NCI-H1105 (cell line): ENCODE measurements around the gene PDZD7.
A peak's percentile ranks its signal among the peaks of the same experiment; 100 is the strongest.

Source experiments
- DNase-seq: peaks from one replicate; lab custom pipeline; 2025; lab: John Stamatoyannopoulos, UW

The PDZD7 gene

DNA sequence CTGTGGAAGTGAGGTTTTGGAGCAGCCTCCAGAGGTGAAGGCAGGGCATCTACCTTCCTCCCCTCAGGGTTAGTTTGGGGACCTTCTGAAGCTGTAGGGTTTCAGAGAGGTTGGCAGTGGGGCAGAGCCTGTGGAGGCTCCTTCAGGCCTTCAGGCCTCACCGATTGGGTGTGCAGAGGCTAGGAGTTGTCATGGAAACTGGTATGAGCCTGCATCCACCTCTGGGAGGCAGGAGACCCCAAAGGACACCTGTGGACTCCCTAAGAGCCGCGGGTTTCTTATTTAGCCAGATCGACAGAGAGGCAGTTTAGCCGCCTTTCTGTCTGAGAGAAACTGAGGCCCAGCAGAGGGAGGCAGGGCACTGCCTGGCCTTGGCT is 29.3 kb downstream of the PDZD7 start:
- no peak for DNase-seq

DNA sequence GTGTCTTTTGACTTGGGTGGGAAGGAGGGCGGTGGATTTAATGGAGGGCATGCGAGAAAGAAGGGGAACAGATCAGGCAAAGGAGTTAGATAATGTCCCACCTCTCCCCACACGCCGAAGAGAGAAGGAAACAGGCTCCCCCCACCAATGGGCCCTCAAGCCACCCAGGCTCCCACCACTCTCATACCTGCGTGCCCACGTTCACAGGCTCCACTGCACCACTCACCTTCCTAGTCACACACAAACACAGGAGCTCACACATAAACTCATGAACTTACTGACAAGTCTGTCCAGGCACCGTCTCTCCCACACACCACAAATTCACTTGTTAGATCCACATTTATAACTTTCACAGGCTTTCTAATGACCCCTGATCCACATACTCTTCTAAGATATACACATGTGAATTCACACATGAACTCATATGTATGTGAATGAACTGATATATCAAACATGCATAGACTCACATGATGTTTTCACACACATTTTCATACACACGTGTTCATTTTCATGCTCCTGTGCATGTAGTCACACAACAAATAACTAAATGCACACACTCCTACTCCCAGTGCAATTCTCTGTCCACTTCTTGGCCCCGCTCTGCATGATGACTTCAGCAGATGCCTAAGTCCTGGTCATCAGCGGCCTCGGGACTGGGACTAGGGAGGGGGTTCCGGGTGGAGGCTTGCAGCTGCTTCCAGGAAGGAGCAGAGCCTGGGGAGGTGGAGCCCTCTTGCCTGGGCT is 29.8 kb downstream of the PDZD7 start:
- DNase-seq, result no peak

DNA sequence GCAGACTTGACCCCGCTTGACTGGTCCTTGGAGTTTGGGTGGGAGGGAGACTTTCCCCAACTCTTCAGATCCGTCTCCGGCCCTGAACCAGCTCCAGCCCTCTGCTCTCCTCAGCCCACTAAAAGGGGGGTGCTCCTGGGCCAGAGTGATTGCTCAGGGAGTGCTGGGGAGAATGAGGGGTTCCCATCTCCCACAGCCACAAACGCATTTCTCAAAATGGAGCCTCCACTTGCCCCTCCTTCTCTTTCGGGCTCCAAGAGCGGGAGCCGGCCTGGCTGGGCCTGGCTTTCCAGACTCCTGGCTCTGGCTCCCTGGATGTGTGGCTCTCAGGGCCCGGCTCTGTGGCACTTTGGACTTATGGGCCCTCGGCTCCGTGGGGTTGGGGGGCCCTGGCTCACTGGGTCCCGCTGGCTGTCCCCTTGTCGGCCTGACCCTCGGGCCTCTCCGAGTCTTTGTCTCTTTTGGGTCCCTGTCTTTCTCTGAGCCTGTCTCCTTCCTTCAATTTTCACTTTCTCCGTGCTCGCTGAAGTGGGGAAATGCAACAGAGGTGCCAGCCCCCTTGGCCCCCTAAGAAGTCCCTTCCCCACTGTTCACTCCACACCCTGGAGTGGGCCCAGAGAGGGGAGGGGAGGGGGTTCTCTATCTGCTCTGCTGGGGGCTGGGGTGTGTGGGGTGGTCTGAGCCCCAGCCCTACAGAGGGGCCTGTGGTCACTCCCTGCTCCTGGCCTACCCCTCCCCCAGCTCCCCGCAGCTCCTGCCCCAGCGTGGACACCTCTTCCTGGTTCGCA is 30.6 kb downstream of the PDZD7 start:
- no peak for DNase-seq

DNA sequence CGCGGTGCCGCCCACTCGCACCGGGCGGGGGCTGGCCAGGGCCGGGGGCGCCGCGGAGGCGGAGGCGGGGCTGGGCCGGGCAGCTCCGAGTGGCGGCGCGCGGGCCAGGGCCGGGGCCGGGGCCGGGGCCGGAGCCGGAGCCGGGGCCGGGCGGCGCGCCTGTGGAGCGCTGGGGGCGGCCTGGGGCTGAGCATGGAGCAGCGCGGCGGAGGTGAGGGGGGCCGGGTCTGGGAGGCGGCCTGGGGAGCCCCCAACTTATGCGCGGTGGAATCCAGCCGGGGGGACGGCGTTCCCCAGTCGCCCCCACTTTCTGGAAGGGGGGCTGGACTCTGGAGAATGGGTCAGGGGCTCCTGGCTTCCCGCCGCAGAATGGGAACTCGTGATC is 31.2 kb downstream of the PDZD7 start, which contains the start of gene LZTS2:
Gene LZTS2 (plus strand): TSS at position 67 of the 385 bp plus-strand sequence. CDS start 2,731 bp downstream, outside the sequence.
- DNase-seq, result no peak

DNA sequence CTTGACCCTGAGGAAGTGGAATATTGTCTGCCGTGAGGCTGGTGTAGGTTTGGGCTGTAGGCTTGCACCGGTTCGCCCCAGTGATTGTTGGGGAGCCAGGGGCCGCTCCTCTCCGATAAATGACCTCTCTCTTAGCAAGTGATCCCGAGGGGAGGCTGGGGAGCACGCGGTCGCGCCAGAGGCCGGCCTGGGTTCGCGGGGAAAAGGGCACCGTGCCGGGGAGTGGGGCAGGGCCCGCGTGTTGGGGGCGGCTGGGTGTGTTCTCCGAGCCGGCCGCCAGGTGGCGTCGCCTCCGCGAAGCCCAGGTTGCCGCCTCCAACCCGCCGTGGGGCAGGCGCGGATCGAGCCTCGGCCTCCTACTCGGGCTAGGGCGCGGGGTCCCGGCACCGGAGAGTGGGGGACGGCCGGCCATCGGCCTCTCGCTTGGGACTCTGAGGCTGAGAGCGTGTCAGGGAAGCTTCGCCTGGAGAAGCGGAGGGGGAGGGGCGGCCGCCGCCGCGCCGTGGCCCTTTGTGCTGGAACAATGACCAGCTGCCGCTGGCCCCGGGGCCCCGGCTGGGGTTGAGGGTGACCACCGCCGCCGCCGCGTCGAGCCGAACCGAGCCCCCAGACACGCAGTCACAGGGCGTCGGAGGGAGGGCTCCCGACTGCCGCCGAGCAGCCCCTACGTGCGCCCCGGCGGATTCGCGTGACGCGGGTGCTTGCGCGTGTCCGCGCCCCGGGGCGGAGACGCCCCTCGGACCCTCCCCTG is 31.8 kb downstream of the PDZD7 start:
- no peak for DNase-seq

DNA sequence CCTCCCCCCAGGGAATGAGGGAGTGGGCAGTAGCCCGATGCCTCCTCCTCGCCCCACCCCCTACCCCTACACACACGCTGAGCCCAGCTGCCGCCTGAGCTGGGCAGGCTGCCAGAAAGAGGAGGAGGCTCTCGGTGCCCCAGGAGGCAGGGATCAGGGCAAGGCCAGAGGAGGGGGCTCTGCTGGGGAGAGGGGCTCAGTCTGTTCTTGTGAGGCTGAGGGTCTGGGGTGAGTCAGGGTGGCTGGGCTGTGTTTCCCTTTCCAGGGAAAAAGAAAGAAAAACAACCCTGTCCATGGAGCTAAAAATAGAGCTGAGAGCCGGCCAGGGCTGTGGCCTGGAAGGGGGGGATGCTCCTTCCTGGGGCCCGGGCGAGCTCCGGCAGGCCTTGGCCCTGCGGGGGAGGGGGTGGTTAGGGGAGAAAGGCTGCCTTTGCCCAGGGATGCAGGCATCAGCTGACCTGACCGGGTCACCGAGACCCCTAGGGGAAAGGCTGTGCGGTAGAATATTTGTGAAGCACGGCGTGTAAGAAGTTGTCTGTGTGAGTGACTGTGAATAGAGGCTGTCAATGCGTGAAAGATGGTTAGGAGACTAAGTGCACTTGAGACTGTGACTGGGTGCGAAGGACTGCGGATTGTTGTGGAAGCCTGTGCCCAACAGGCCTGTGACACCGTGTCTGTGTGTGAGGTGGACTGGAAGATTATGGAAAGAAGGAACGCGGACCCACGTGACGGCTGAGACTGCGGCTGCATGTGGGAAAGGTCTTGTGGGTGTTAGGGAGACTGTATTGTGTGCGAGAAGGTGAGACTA is 32.5 kb downstream of the PDZD7 start:
- DNase-seq, result peak; percentile 77

DNA sequence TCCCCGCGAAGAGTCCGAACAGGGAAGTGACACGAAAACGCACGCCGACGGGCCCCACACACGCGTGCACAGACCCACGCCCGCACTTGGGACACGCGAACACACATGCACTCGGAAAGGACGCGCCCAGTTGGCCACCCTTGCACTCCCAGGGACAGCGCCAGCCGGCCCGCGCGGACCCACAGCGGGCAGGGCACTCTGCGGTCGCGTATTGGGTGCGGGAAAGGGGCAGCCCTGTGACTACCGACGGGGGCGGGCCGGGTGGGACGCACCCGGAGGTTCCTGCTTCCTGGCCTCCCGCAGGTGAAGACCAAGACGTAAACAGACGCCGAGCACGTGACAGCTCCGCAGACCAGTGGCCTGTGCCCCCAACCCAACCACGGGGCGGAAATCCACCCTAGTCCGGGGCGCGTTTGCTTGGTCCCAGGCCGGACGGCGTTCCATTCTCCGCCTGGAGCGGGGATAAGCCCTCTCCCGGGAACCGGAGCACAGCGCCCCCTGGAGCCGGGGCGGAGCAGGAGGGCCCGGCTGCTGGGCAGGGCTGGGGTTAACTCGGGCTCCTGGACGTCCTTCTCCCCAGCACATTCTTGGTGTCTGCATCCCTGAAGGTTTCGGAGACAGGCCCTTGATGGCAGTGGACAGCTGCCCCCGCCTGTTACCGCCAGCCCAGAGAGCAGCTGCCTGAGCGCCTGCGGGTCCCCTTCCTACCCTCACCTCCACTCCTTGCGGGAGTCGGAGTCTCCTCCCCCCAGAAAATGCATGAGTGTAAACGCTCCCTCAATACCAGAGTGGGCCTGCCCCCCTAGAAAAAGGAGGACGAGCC is 33.4 kb downstream of the PDZD7 start:
- no peak for DNase-seq

DNA sequence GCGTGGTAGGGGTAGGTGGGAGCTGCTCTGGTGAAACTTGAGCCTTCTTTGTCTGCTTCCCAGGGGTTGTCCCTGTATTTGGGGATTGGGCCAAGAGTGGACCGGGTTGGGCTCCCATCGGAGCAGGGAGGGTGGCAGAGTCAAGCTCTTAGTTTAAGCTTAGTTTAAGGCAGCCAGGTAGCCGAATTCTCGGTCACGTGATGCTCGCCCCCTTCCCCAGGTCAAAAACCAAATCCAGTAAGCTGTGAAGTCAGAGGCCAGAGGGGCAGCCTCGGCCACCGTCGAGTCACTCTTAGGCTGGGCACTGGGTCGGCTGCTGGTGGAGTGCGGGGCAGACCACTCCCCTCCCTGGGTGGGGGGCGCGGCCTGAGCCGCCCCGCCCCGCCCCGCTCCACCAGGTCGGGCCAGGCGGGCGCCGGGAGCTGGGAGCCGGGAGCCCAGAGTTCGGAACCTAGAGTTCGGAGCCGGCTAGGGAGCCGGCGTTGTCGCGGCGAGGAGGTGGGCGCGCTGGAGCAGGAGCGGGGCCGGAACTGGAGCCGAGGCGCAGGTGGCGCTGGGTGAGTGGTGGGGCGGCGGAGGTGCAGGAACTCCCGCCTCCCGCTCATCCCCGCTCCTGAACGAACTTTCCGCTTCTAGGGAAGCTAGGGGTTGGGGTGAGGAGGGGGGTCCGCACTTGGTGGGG is 34.1 kb downstream of the PDZD7 start:
- no peak for DNase-seq

DNA sequence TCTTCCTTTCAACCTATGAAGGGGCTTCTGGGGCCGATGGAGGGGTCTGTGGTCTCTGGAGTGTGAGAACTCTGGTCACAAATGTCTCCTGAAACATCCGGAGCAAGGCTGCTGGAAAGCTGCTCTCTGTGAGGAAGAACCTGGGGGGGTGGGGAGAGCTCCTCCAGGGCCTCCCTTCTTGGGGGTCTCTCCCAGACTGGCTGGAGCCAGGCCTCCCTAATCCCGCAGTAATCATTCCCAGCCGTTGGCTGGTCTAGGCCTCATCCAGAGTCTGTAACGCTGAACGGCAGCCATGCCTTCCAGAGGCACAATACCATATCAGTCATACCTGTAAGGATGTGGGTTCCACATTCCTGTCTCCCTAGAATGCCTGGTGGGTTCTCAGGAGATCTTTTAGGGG is 35.7 kb downstream of the PDZD7 start:
- DNase-seq, result no peak

DNA sequence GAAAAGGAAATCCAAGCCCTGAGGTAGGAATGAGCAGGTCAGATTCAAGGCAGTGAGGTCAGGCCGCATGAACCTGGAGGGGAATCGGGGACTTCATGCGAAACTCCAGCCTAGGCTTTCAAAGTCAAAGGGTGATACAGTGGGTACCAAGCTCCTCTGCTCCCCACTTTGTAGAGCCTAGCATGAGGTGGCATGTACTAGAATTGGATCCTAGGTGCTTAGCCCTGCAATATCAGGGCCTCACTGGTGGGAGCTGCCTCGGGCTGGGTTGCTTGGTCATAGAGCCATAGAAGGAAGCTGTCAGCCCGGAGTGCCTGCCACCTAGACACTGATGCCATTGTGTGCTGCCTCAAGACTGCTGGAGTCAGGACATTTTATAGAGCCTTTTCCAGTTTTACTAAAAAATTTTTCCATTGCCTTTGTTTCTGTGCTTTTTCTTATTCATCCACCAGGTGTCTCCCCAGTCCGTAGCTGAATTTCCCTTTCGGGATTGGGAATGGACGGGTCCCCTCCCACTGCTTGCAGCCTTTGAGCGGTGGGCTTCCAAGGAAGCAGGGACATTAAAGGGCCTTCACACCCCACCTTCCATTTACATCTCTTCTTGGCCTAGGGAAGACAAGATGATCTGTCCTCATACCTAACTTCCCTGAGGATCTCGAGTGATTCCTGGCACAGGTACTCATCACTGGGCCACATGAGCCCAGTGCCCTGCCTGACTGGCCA is 36.8 kb downstream of the PDZD7 start:
- no peak for DNase-seq

DNA sequence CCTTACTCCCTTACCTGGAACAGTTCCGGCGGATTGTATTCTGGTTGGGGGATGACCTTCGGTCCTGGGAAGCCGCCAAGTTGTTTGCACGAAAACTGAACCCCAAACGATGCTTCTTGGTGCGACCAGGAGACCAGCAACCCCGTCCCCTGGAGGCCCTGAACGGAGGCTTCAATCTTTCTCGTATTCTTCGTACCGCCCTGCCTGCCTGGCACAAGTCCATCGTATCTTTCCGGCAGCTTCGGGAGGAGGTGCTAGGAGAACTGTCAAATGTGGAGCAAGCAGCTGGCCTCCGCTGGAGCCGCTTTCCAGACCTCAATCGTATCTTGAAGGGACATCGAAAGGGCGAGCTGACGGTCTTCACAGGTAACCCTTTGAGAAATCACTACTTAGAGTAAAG is 41.8 kb downstream of the PDZD7 start:
- no peak for DNase-seq

DNA sequence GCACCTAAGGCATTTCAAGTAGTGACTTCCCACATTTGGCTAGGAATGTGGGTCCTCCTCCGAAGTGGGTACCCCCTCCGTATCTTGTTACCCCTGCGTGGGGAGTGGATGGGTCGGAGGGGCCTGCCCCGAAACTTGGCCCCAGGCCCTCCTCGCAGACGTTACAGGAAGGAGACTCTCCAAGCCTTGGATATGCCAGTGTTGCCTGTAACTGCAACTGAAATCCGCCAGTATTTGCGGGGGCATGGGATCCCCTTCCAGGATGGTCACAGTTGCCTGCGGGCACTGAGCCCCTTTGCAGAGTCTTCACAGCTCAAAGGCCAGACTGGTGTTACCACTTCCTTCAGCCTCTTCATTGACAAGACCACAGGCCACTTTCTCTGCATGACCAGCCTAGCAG is 42.8 kb downstream of the PDZD7 start:
- no peak for DNase-seq

DNA sequence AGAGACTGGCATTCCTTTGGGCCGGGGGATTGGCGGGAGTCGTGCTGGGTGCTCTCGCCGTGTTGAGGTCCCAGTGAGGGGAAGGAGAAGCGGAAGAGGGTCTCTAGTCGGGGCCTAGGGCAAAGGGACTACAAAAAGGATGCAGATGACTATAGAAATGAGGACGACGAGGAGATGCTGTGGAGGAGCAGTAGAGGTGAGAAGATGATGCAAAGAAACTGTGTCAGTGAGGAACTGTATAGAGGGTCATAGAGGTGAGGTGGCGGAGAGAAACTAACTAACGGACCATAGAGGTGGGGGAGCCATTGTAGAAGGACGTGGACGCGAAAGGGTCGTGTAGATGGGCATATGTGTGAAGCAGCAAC is 43.3 kb downstream of the PDZD7 start:
- no peak for DNase-seq

DNA sequence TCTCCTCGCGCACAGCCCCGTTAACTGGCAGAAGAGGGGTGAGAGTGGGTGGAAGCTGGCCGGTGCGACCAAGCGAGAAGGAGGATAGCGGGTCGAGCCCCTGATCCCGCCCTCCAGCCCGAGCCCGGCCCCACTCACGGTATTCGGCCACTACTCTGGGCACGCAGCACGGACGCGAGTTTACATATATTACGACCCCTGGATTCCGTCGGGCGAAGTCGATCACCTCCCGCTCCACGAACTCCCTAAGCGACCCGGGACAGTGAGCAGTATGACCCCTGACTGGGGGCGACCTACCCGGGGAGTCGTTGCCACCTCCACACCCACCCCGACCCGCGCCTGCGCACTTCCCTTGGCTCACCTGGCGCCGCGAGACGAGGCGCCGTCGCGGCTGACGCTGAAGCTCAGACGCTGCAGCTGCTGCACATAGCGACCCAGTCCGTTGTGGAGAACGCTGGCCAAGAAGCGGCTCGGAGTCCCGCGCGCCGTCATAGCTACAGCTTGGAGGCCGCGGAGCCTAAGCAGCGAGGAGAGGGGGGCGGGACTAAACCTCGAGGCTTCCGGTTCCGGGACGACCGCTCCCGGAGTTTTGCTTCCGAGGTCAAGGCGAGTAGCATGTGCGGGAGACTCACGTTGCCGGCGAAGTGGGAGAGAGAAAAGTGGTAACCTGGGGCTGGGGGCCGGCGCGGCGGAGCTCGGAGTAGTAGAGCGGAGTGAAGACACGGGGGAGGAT is 43.8 kb downstream of the PDZD7 start, which contains the start of the genes MRPL43 and TWNK:
Gene MRPL43 (minus strand): TSS at position 546 of the 733 bp plus-strand sequence. CDS start 54 bp downstream, at position 492.
Gene TWNK (plus strand): TSS at position 592 of the 733 bp plus-strand sequence. CDS start 668 bp downstream, outside the sequence.
- peak; percentile 46 for DNase-seq

DNA sequence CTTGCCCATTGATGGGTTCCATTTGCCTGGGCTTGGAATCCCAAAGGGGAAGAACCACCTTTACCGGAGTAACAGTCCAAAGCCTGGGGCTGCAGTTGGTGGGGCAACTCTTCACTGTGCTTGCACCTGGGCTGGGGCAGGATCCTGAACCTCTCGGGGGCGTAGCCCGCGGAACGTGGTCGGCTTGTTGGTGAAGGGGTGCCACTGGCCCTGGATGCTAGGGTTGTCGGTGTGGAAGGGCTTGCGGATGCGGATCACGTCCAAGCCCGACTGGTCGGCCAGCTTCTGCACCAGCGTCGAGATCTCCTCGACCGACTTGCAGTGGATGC is 44.3 kb downstream of the PDZD7 start:
- DNase-seq, result no peak

DNA sequence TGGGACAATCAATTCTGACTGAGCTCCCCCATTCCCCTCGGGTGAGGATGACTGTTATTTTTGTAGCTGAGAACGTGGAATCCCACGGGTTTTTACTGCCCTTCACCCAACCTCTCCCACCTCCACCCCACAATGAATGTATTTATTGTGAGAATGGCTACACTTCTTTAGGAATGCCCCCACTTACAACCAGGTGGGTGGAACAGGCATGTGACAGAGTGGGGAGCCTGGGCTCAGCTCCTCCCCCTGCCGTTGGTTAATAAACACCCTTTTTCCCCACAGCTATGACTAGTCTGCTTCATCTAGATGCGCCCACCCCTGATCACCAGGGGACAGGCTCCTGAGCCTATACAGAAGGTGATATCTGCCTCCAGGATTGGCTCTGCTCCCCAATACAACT is 45.6 kb downstream of the PDZD7 start:
- no peak for DNase-seq

DNA sequence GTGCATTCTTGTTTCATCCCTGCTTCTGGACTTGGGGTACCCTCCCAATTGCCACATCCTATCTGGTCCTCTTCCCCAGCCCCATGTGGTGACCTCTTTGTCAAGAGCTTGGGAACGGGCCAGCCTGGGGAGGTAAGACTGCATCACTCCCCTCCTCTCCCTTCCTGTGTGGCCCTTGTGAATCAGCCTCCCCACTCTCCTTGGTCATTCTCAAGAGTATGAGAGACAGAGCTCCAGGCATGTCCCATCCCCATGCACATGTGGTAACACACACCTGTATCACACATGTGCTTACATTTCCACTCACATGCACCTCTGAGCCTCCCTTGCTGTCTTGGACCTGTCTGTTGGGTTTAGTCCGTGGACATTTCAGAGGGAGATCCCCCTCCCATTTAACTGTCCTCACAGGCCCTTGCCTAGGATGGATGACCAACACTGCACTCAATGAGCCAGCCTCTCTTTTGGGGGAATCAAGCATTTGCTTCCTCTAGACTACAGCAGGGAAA is 46.2 kb downstream of the PDZD7 start:
- DNase-seq, result no peak

DNA sequence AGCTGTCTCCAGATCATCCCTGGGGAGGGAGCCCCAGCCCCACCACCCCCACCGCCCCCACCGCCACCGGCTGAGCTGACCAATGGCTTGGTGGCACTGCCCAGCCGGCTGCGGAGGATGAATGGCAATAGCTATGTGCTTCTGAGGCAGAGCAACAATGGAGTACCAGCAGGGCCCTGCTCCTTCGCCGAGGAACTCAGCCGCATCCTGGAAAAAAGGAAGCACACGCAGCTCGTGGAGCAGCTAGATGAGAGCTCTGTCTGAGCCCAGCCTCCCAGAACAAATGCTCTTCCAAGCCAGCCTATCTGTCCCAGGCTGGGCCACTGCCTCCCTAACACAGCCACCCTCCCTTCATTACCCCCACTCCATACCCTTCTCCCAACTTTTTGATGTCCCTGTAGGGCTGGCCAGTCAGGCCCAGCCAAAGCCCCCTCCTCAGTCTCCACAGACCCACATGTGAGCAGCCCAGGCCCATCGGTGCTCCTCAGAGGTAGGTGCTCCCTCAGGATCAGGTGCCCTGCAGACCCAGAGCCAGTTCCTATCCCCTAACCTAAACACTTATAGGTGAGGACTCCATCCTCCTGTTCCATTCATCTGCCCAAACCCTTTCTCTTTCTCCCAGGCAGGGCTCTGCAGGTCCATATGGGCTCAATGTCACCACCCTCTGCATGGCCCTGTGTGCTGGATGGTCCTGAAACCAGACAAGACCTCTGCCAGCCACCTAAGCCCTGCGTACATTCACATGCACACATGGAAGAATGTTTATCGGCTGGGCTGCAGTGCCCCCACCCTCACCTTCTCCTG is 46.9 kb downstream of the PDZD7 start:
- DNase-seq, result no peak
